NCI-H2227 treated with DMSO at 0.1 percent for 48 hours (cell line): ENCODE results near the gene TPM4.

Experiments used
- DNase-seq: peaks from one replicate; lab custom pipeline; 2025; lab: John Stamatoyannopoulos, UW

Gene TPM4

DNA sequence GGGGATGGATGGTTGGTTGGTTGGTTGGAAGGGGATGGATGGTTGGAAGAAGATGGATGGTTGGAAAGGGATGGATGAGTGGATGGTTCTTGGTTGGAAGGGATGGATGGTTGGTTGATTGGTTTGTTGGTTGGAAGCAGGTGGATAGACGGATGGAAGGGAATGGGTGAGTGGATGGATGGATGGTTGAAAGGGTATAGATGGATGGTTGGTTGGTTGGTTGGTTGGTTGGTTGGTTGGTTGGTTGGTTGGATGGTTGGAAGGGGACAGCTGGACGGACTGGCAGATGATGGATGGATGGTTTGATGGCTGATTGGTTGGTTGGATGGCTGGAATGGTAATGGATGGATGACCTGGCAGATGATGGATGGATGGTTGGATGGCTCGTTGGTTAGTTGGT is 55.4 kb downstream of the TPM4 start:
- no peak for DNase-seq

- DNase-seq, result no peak
Measured at GRCh38 chr19:16133818-16134217, 57.5 kb downstream of the TPM4 start.

DNA sequence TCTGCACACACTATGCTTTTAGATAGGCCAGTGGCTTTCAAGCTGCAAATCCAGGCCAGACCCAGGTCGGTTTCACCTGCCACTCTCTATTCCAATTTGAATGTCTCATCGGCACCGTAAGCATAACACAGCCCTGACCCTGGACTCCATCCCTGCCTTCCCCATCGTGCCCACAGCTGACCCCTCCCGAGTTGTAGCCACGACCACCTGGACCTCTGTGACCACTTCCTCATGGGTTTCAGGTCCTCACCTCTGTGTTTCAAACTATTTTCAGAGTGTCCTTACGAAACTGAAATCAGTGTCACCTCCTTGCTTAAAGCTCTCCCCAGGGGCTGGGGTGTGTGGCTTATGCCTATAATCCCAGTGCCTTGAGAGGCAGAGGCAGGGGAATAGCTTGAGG is 58.2 kb downstream of the TPM4 start:
- no peak for DNase-seq

DNA sequence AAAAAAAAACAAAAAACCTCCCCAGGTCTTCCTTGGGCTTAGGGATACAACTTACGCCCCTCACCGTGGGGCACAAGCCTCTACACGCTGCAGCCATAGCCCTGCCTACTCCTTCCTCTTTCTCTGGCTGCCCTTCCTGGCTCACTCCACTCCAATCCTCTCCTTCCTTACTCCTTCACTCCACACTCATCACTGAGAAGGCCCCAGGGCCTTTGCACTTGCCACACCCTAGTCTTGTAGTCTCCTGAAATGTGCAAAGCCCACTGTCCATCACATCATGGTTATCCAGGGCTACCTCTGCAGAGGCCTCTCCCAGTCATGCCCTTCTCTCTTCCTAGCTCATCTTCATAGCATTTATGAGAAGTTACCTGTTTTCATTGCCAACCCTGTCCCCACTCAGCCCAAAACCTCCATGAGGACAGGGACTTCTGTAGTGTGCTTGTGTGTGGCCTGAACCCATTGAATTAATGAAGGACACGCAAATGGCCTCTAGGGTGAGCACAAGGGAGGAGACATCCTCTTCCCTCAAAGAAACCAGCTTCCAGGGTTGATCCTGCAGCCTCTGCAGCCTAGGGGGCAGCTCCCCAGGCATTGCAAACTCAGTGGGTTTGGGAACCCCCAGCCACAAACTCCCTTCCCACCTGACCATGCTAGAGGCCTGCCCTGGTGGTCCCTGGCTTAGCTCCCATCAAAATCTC is 59.3 kb downstream of the TPM4 start:
- DNase-seq, result no peak

DNA sequence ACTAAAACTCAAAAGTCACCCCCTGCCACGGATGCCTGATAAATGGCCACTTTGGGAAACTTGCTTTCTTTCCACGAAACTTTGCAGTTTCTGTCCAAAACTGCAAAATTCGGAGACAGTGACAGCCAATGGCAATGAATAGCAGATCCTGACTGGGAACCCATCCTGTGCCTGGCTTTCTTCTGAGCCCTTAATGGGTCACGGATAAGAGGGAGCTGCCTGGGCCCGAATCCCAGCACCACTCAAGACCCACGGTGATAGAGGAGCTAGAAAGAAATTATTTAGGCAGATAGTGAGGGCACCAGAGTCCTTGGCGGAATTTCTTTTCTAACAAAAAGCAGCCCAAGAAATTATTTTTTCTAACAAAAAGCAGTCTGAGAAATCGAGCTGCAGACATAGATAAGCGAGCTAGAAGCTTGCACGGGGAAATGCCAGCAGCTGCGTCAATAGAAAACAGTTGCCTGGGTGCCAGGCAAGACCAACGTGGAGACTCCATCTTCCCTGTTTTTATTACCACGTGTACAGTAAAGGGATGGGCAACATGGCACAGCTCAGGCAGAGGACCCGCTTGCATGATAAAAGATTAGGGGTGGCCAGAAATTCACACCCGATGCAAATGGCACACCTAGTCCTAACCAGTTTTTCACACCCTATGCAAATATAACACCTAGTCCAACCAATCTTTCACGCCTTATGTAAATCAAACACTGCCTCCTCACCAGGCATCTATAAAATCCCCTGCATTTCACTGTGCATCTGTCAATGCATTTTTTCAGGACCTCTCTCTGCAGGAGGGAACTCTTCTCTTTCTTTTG is 60.1 kb downstream of the TPM4 start:
- DNase-seq, result no peak

DNA sequence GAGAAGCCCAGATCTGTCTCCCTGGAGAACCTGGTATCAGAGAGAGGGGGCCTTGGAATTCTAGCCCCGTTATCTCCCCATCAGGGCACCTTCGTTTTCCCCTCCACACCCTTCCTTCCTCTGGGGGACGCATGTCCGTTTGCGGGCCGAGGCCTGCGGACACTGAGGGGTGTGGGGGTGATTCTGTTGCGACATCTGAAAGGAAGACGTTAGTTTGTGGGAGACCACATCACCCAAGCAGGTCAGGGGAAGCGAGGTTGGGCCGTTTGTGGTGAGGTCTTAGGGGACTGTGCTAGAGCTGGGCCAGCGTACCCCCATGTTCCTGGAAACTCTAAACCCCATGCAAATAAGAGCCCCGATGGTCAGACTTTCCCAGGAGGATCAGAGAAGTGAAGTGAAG is 63.5 kb downstream of the TPM4 start:
- DNase-seq, result no peak

DNA sequence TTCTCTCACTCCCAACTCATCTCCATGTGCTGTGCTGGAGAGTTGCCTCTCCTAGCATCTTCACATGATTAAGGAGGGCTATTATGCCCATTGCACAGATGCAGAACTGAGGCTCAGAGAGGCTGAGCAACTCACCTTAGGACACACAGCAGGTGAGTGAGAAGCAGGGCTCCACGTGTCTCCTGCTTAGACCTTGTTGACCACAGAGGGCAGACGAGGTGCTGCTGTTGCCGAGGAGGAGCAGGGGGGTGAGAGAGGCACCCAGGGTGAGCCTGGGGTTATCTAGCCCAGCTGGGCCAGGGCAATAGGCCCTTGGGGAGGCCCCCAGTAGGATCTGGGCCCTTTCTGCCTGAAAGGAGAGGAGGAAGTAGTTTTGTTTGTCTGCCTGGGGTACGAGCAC is 64.7 kb downstream of the TPM4 start:
- no peak for DNase-seq

DNA sequence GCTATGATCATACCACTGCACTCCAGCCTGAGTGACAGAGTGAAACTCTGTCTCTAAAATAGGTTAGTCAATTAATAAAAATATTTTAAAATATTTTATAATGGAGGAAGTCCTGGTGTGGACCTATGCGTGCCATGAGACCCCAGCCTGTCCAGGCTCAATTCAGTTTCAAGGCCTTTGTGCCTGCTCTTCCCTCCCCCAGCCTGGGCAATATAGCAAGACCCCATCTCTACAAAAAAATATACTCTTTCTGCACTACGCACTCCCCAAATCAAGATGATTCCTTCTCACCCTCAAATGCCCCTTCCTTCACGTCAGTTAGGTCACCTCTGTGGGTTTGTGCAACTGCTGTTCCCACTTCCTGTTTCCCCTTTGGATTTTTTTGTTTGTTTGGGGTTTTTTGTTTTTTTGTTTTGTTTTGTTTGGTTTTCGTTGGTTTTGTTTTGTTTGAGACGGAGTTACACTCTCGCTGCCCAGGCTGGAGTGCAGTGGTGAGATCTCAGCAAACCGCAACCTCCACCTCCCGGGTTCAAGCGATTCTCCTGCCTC is 65.8 kb downstream of the TPM4 start:
- no peak for DNase-seq

GRCh38 chr19:16143399-16144215 is 67.3 kb downstream of the TPM4 start, which contains the start of gene HSH2D:
Gene HSH2D (plus strand): TSS chr19:16143685. CDS start chr19:16148751, 5,066 bp downstream.
- DNase-seq, result no peak

- no peak for DNase-seq
Measured at GRCh38 chr19:16144216-16144581, 67.9 kb downstream of the TPM4 start.

GRCh38 chr19:16146112-16146511 is 69.8 kb downstream of the TPM4 start:
- DNase-seq, result no peak

GRCh38 chr19:16148443-16149229 is 72.3 kb downstream of the TPM4 start:
- no peak for DNase-seq
